H9 (cell line): ENCODE measurements around the gene MAML1. TPM values are rescaled to one million over a fixed set of nuclear protein-coding genes. Genes with fewer than 3 reads are reported as not detected.

Experiments
- DNase-seq: peaks from one replicate; pipeline ENCODE4 v3.0.0-alpha.2; 2017
- H2AFZ ChIP-seq: one replicate; pipeline ENCODE4 v1.6.1; 2013; ENCODE audit warnings: mild to moderate bottlenecking, low read length, control low read depth, moderate library complexity
- H2AK5ac ChIP-seq: 2 replicates; pipeline ENCODE4 v1.6.1; 2013; ENCODE audit warnings: low read length, control low read depth, mixed read lengths; ENCODE audit not compliant: insufficient read length
- H2BK120ac ChIP-seq: one replicate; pipeline ENCODE4 v1.6.1; 2013; ENCODE audit warnings: low read depth, mild to moderate bottlenecking, low read length, control low read depth, inconsistent platforms; ENCODE audit not compliant: poor library complexity, severe bottlenecking
- H2BK12ac ChIP-seq: 2 replicates; pipeline ENCODE4 v1.6.1; 2013; ENCODE audit warnings: low read length, control low read depth, mixed read lengths, low read depth; ENCODE audit not compliant: insufficient read length
- H2BK15ac ChIP-seq: 2 replicates; pipeline ENCODE4 v1.6.1; 2013; ENCODE audit warnings: low read depth, low read length, control low read depth
- H2BK20ac ChIP-seq: one replicate; pipeline ENCODE4 v1.6.1; 2013; ENCODE audit warnings: low read depth, mild to moderate bottlenecking, low read length, control low read depth, inconsistent platforms; ENCODE audit not compliant: poor library complexity, severe bottlenecking
- H2BK5ac ChIP-seq: 2 replicates; pipeline ENCODE4 v1.6.1; 2013; ENCODE audit warnings: low read length, control low read depth, mixed read lengths; ENCODE audit not compliant: insufficient read length
- H3K14ac ChIP-seq: 2 replicates; pipeline ENCODE4 v1.6.1; 2013; ENCODE audit warnings: low read length, control low read depth; ENCODE audit not compliant: insufficient read depth
- H3K18ac ChIP-seq: 2 replicates; pipeline ENCODE4 v1.6.1; 2013; ENCODE audit warnings: low read depth, mild to moderate bottlenecking, mixed read lengths, low read length, control low read depth; ENCODE audit not compliant: insufficient read length
- H3K23ac ChIP-seq: 2 replicates; pipeline ENCODE4 v1.6.1; 2013; ENCODE audit warnings: low read length, control low read depth, mixed read lengths, low read depth; ENCODE audit not compliant: insufficient read length
- H3K23me2 ChIP-seq: 2 replicates; pipeline ENCODE4 v1.6.1; 2013; ENCODE audit warnings: low read depth, mild to moderate bottlenecking, mixed read lengths, low read length, control low read depth; ENCODE audit not compliant: insufficient read length, poor library complexity, severe bottlenecking
- H3K27ac ChIP-seq: 2 replicates; pipeline ENCODE4 v1.5.1; 2013; ENCODE audit warnings: low read length, control low read depth, mixed read lengths, low read depth; ENCODE audit not compliant: insufficient read length
- H3K27me3 ChIP-seq: 2 replicates; pipeline ENCODE4 v1.6.1; 2013; ENCODE audit warnings: low read length, control low read depth, inconsistent platforms; ENCODE audit not compliant: insufficient read depth
- H3K4ac ChIP-seq: 2 replicates; pipeline ENCODE4 v1.6.1; 2013; ENCODE audit warnings: low read depth, mild to moderate bottlenecking, control low read depth, inconsistent platforms, low read length, moderate library complexity
- H3K4me1 ChIP-seq: 2 replicates; pipeline ENCODE4 v1.6.1; 2013; ENCODE audit warnings: low read length, control low read depth, inconsistent platforms; ENCODE audit not compliant: insufficient read depth
- H3K4me2 ChIP-seq: 2 replicates; pipeline ENCODE4 v1.6.1; 2013; ENCODE audit warnings: low read length, control low read depth, mixed read lengths; ENCODE audit not compliant: insufficient read length, insufficient read depth
- H3K56ac ChIP-seq: 2 replicates; pipeline ENCODE4 v1.6.1; 2013; ENCODE audit warnings: low read depth, mild to moderate bottlenecking, mixed read lengths, low read length, control low read depth; ENCODE audit not compliant: insufficient read length
- H3K79me1 ChIP-seq: 2 replicates; pipeline ENCODE4 v1.6.1; 2013; ENCODE audit warnings: low read depth, mild to moderate bottlenecking, moderate library complexity, low read length, control low read depth, inconsistent platforms; ENCODE audit not compliant: insufficient read depth, poor library complexity, severe bottlenecking
- H3K79me2 ChIP-seq: 2 replicates; pipeline ENCODE4 v1.6.1; 2013; ENCODE audit warnings: low read length, control low read depth, inconsistent platforms; ENCODE audit not compliant: insufficient read depth
- H3K9ac ChIP-seq: 2 replicates; pipeline ENCODE4 v1.6.1; 2013; ENCODE audit warnings: low read length, control low read depth, mixed read lengths; ENCODE audit not compliant: insufficient read length; ENCODE audit errors: extremely low read depth
- H3K9me3 ChIP-seq: one replicate; pipeline ENCODE4 v1.6.1; 2013; ENCODE audit warnings: low read depth, low read length, inconsistent platforms; ENCODE audit not compliant: control insufficient read depth
- H3T11ph ChIP-seq: one replicate; pipeline ENCODE4 v1.6.1; 2013; ENCODE audit warnings: mild to moderate bottlenecking, low read length, control low read depth, inconsistent platforms
- H4K20me1 ChIP-seq: one replicate; pipeline ENCODE4 v1.6.1; 2013; ENCODE audit not compliant: control insufficient read depth, insufficient read length, insufficient read depth
- H4K5ac ChIP-seq: 2 replicates; pipeline ENCODE4 v1.6.1; 2013; ENCODE audit warnings: low read depth, mild to moderate bottlenecking, mixed read lengths, low read length, control low read depth; ENCODE audit not compliant: insufficient read length
- H4K8ac ChIP-seq: replicated peaks from 2 replicates; pipeline ENCODE4 v1.6.1; 2013; ENCODE audit warnings: low read length, control low read depth, mixed read lengths, low read depth; ENCODE audit not compliant: insufficient read length
- H4K91ac ChIP-seq: 2 replicates; pipeline ENCODE4 v1.6.1; 2013; ENCODE audit warnings: low read depth, mild to moderate bottlenecking, moderate library complexity, mixed read lengths, low read length, control low read depth; ENCODE audit not compliant: insufficient read length
- H3K27ac Mint-ChIP-seq, 3 experiments: 2 replicates in 2 of 3; 3 replicates in 1 of 3; pipeline ENCODE4 v1.8.0; 2020 to 2021; ENCODE audit warnings: mixed read lengths in 3 of 3, mild to moderate bottlenecking in 1 of 3, moderate library complexity in 1 of 3
- H3K27me3 Mint-ChIP-seq: 2 replicates; pipeline ENCODE4 v1.8.0; 2021; ENCODE audit warnings: low read depth, mild to moderate bottlenecking, moderate library complexity, mixed read lengths
- H3K36me3 Mint-ChIP-seq, 3 experiments: 2 replicates in 2 of 3; 3 replicates in 1 of 3; pipeline ENCODE4 v1.8.0; 2020 to 2021; ENCODE audit warnings: low read depth in 3 of 3, mixed read lengths in 3 of 3; ENCODE audit not compliant: insufficient read depth in 1 of 3
- H3K4me1 Mint-ChIP-seq, 2 experiments: 2 replicates each; pipeline ENCODE4 v1.8.0; 2020; ENCODE audit warnings: mixed read lengths in 2 of 2
- H3K4me3 Mint-ChIP-seq, 2 experiments: 2 replicates in 1 of 2; 3 replicates in 1 of 2; pipeline ENCODE4 v1.8.0; 2020 to 2021; ENCODE audit warnings: mild to moderate bottlenecking in 2 of 2, mixed read lengths in 2 of 2, moderate library complexity in 1 of 2
- H3K9me3 Mint-ChIP-seq, 2 experiments: 2 replicates in 1 of 2; 3 replicates in 1 of 2; pipeline ENCODE4 v1.8.0; 2020; ENCODE audit warnings: mild to moderate bottlenecking in 2 of 2, mixed read lengths in 2 of 2, moderate library complexity in 1 of 2
- WGBS: extraction: QIAGEN DNeasy Blood & Tissue Kit; methylation state at CpG from one replicate; pipeline ENCODE4 v1.1.7; 2013; ENCODE audit warnings: missing lambda C conversion rate, low lambda C conversion rate, mixed read lengths; ENCODE audit not compliant: insufficient read length; ENCODE audit errors: extremely low coverage; 5-methylcytosine and 5-hydroxymethylcytosine counted together
- total RNA-seq: library from RNA; stranded (reverse); gene quantifications from 2 replicates; pipeline ENCODE4 v1.2.1, GENCODE V29; 2021
- TF ChIP-seq, protein P1 (sequence below): fragments of 200-600 bp; sonication (generic); conservative IDR thresholded peaks from 3 replicates; pipeline ENCODE4 v1.8.0; 2021; ENCODE audit warnings: antibody characterized with exemption, mild to moderate bottlenecking

Gene MAML1
- total RNA-seq, 1 experiment from 2014 or later: 50.8 TPM

GRCh38 chr5:179764056-179764455 lies 31.4 kb downstream of the MAML1 start:
- H3K27ac ChIP-seq: no peak overlapping the region
- no peak overlapping the region for H3K9ac ChIP-seq
- DNase-seq: no peak
- no peak overlapping the region for H3K4me3 Mint-ChIP-seq
- H3K23ac ChIP-seq: no peak overlapping the region
- no peak overlapping the region for H2AFZ ChIP-seq
- TF ChIP-seq, protein P1, sequence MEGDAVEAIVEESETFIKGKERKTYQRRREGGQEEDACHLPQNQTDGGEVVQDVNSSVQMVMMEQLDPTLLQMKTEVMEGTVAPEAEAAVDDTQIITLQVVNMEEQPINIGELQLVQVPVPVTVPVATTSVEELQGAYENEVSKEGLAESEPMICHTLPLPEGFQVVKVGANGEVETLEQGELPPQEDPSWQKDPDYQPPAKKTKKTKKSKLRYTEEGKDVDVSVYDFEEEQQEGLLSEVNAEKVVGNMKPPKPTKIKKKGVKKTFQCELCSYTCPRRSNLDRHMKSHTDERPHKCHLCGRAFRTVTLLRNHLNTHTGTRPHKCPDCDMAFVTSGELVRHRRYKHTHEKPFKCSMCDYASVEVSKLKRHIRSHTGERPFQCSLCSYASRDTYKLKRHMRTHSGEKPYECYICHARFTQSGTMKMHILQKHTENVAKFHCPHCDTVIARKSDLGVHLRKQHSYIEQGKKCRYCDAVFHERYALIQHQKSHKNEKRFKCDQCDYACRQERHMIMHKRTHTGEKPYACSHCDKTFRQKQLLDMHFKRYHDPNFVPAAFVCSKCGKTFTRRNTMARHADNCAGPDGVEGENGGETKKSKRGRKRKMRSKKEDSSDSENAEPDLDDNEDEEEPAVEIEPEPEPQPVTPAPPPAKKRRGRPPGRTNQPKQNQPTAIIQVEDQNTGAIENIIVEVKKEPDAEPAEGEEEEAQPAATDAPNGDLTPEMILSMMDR: no peak
- H3K4me1 Mint-ChIP-seq: peaks cover 38 to 47% of the 10 kb centered on the region in 2 experiments
- no peaks in the 10 kb centered on the region for H3K9me3 ChIP-seq
- no peaks in the 10 kb centered on the region for H3K23me2 ChIP-seq
- WGBS: no CpG with 5 or more reads among the region's 8 CpGs
- no peaks in the 10 kb centered on the region for H4K20me1 ChIP-seq
- H4K91ac ChIP-seq: no peak overlapping the region
- no peak overlapping the region for H3K14ac ChIP-seq
- H3K27me3 ChIP-seq: no peaks in the 10 kb centered on the region
- no peaks in the 10 kb centered on the region for H3K9me3 Mint-ChIP-seq
- no peak overlapping the region for H2BK20ac ChIP-seq
- no peak overlapping the region for H4K5ac ChIP-seq
- peaks cover 11% of the 10 kb centered on the region for H3K79me1 ChIP-seq
- no peak overlapping the region for H2AK5ac ChIP-seq
- H2BK120ac ChIP-seq: no peak overlapping the region
- no peaks in the 10 kb centered on the region for H3K4me1 ChIP-seq
- H3K4ac ChIP-seq: no peak overlapping the region
- no peak overlapping the region for H3K18ac ChIP-seq
- H3T11ph ChIP-seq: no peak overlapping the region
- H3K4me2 ChIP-seq: no peak overlapping the region
- H3K27me3 Mint-ChIP-seq: no peaks in the 10 kb centered on the region; the same call in 1 of the 2 replicates
- no peak overlapping the region for H4K8ac ChIP-seq
- H2BK15ac ChIP-seq: no peak overlapping the region
- peaks cover 18 to 39% (median 38%) of the 10 kb centered on the region in 3 experiments for H3K36me3 Mint-ChIP-seq
- peaks cover 7% of the 10 kb centered on the region; the same call in 1 of the 2 replicates for H3K79me2 ChIP-seq
- no peak overlapping the region for H2BK12ac ChIP-seq
- H3K27ac Mint-ChIP-seq: peak overlapping the region; percentile 19 to 60 (median 59); a peak in 5 of 7 replicates
- no peak overlapping the region for H2BK5ac ChIP-seq
- H3K56ac ChIP-seq: no peak overlapping the region
